GM19193 (cell line): ENCODE data around the gene CCER1.

Experiments
- POLR2A ChIP-seq: IDR thresholded peaks from 4 replicates; pipeline ENCODE4 v1.6.1; 2011; ENCODE audit not compliant: insufficient read depth, insufficient read length; ENCODE audit errors: extremely low read depth

CCER1 gene

DNA sequence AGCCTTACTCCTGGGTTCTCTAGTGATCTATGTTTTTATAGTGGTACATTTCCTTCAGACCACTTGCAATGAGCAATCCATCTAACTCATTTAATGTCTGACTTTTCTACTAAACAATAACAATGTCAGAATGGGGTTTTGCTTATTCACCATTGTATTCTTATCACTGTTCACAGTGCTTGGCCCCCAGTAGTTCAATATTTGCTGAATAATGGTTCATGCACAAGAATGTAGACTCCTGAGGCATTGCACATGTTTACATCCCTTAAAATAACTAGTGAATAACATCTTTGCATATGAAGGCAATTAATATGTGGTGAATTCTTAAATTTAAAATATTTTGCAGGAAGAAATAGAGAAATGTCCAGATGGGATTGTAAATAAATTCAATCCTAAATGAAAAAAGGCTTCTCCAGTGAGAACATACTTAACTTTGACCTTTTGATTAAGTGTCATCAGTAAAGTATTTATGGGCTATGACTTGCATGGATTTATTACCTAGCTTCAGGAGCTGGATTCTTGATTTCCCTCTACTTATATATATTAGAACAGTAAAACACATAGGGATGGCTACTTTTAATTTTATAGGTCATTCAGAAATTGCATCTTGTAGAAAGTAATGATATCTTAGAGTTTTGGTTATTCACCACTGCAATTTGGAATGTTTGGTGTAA, 3.4 kb downstream of the CCER1 start:
- TF ChIP-seq POLR2A: no peak

DNA sequence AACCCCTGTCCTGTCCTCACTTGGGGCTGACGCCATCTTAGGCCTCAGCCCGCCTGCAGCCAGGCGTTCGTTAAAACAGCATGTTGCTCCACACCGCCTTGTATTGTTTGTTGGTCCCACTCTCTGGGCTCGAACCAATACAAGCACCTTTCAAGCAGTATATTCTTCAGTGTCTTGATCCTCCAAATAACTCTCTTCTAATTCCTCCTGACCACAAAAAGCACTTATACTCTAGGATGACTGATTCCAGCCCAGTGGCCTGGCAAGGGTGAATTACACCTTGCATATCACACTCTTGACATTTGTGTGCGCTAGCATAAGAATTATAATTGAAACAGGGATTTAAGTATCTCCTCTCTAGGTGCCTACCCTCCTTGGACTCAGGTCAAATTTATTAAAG, 7.1 kb downstream of the CCER1 start:
- TF ChIP-seq POLR2A: no peak

DNA sequence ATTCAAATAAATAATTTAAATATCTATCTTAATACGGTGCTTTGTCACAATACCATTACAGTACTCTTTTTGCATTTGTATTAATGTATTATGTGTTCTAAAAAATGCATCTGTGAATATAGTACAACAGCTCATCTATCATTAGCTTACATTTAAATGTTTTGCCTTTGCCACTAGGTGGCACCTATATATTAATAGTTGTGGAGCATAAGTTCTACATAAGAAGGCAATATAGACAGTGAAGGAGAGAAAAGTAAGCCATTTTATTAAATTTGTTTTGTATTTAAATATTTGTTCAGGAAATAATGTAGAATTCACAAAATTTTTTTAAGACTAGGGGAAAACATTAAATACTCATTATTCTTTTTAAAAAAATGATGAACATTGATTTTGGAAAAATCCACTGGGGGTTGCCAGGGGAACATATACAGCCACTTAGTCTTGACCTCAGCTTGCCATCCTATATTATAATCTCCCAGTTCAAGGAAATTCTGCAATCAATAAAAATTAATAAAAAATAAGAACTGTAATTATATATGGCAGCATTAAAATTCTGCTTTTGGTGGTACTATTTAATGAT, 9.8 kb downstream of the CCER1 start:
- TF ChIP-seq POLR2A: no peak

DNA sequence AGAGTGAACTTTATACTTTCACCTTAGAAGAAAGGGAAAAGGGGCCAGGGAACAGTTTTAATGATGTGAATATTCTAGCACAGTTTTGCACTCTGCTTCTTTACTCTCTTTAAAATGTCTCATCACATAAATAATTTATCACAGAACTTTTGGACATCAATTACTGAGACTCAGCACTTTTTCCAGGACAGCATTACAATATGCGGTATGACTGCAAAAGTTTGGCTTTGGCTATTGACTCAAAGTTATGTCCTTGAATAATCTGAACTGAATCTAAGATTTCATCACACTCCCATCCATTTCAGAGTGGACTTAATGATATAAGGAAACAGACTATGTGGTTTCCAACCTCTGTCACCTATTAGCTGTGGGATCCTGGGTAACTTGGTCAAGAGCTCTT, 11.7 kb downstream of the CCER1 start:
- no peak for TF ChIP-seq POLR2A

DNA sequence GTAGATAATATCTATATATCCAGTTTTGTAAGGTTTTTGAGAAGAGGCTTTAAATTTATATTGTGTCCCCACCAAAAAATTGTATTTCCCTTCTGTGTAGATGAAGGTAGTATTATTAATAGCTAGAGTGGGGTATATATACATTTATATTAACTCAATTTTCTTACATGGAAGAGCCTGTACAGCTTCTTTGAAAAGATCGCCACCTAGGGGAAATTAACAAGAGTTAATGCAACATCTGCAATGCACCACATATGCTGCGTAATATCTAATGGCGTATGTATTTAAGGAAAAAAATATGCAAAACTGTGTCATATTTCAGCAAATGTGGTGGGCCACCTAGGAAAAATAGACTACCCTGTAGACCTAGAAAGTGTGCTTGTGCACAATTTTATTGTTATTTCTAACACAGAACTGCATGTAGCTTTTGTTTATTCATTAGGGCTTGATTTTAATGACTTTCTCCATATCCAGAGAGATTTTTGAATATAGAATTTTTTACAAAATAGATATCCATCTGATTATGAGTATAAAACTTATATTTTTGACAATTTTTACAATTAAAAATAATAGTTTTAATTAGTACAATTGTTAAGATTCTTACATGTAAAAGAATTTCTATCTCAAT, 14.0 kb downstream of the CCER1 start:
- TF ChIP-seq POLR2A: no peak

DNA sequence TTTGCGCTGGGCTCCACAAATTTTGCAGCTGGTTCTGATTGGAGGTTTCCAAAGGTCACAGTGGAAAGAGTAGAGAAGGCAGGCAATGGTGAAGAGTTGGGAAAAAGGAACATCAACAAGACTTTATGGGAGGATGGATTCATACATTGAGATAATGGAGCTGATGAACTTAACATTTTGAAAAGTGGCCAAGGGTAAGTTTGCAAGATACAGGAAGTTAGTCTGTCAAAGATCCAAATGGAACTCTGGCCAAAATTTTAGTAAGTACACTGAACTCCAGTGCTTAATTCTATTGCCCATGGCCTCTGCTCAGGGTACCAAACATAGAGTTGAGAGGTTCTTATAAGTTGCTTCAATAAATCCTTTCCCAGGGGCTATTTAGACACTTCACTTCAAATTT, 15.6 kb downstream of the CCER1 start:
- TF ChIP-seq POLR2A: no peak

DNA sequence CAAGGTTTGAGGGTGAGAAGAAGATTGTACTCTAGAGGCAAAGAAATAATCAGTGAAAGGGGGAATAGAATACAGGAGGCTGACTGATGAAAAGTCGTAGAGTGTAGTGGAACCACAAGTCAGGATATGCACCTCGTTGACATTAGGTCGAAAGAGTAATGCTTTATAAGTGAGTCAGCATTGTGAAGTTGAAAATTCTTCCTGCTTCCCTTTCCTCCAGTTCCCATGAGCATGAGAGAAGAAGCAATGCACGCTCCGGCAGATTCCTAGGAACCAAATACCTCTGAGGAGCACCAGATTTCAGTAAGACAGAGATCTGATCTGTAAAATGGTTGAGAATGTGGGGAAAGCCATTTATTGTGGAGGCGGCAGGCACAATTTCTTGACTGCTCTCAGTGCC, 16.5 kb downstream of the CCER1 start:
- no peak for TF ChIP-seq POLR2A

DNA sequence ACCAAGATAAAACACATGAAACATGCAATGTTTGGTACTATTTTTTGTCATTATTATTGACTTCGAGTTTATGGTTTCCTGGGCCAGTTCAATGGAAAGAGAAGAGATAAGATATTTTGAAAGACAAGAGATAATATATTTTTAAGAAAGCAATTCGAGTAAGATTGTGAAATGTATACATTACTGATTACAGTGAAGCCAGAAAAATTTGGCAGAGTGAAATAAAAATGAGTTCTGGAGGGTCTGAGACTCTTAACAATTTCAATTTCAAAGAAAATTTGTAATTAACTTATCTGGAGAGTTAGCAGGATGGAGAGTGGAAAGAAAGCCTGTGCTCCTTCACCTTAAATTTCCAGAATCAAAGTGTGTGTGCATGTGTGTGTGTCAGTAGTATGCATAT, 17.3 kb downstream of the CCER1 start:
- TF ChIP-seq POLR2A: no peak

DNA sequence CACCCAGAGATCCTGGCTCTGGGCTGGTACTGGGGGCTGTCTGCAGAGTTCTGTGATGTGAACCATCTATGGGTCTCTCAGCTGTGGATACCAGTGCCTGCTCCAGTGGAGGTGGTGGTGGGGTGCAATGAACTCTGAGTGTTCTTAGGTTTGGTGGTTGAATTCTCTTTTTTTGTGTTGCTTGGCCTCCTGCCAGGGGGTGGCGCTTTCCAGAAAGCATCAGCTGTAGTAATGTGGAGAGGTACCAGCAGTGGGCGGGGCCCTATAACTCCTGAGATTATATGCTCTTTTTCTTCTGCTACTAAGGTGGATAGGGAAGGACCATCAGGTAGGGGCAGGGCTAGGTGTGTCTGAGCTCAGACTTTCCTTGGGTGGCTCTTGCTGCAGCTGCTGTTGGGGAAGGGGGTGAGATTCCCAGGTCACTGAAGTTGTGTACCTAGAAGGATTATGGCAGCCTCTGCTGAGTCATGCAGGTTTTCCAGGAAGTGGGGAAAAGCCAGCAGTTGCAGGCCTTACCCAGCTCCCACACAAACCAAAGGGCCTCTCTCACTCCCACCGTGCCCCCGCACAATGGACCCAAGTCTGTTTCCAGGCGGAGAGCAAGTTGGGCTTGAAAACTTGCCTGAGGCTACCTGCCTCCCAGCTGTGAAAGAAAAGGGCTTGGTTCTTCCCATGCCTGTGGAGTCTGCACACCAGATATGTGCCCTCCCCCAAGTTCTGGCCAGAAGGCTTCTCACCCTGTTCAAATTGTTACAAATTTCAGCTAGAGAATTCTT, 18.6 kb downstream of the CCER1 start:
- TF ChIP-seq POLR2A: no peak

DNA sequence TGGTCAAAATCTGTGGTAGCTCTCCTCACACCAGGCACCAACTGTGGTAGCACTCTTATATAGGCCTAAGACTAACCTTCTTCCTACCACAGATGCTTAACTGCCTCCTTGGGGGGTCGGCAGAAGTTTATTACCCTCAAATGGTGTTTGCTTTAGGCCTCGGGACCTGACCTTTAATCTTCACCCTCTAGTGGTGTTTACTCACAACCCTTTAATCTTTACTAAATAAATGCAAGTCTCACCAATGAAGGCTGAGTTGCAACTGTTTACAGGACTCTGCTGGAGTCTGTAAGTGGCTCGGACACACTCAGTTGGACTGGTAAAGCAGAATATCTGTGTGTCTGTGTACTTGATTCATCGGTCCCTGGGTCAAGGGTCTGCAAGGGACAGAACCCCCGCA, 29.4 kb downstream of the CCER1 start:
- TF ChIP-seq POLR2A: no peak

DNA sequence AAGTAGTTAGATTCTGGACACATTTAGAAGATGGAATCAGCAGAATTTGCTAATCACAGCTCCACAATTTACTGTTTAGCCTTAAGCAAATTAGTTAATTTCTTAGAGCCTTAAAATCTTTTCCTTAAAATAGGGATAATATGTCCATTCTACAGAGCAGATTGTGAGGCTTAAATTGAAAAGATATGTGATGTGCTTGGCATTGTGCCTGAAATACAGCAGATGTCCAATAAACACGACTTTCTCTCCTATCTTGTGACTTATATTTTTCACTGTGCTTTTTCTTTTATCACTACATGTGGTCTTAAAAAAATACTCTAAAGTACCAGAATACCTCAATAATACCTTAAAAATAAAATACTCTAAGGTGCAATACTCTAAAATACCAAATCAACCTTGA, 30.6 kb downstream of the CCER1 start:
- no peak for TF ChIP-seq POLR2A

DNA sequence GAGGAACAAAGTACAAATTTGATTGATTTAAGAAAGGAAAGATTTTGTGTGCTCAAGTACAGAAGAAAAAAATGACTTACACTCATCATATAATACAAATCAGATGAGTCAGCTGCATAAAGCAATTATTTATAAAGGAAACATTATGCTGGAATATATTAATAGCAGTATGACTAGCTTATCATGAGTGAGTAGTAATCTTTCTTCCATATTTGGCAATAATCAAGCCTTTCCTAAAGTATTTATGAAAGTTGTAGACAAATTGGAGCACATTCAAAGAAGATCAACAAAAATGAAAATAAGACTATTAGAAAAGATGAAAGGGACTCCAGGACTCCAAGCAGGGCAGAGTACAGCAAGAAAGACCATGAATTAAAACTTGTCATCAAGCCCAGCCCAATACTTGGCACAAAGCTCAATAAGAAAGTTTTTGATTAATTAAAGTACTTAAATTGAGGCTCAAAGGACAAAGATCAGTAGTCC, 32.8 kb downstream of the CCER1 start:
- no peak for TF ChIP-seq POLR2A

DNA sequence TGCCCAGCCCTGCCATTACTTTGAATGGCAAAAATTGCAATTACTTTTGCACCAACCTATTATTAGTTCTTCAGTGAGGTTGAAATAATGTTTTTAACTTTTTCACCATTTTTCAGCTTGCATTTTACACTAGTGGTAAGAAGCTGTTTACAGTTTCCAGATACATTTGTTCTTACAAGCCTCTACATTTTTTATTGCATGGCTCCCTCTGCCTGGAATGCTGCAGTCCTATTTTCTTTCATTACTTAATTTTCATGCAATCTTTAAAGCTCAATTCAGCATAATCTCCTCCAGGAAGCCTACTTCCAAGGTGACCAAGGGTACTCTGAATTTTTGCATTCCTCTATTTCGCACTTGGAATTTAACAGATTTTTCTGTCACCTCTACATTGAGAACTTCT, 33.4 kb downstream of the CCER1 start:
- no peak for TF ChIP-seq POLR2A

DNA sequence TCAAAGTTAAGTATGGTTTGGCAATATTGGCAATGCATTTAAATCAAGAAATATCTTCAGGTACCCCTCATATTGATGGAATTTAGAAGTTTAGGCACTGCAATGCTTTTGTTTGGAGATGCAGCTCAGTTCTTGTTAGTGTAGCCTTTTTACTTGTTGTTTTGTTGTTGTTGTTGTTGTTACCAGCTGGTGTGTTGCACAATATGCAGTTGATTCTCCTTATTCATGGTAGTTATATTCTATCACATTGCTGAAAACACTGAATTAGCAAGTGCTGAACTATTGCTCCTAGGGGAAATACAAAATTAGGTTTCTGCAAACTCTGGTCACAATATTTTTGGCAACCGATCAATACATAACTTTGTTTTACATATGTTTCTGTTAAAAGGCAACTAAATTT, 34.8 kb downstream of the CCER1 start:
- TF ChIP-seq POLR2A: no peak

DNA sequence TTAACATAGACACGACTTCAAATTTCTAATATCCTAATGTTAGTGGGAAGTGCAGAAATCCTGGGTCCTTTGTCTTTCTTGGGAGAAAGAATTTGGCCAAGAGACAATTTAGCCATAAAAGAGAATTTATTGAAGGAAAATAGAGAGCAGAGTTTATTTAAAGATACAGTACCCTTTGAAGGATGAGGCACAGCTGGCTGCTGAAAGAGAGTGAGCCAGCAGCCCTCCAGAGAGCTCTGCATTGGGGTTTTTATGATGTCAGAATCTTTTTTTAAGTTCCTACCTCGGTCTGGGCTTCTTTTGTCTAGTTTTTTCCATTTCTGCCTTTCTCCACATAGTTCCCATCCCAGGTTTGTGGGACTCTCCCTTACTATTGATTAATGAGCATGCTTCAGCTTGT, 37.5 kb downstream of the CCER1 start:
- no peak for TF ChIP-seq POLR2A
